ENCODE measurements around the gene CHN2. TPM values are rescaled to one million over a fixed set of nuclear protein-coding genes. Genes with fewer than 3 reads are reported as not detected.

The CHN2 gene
- total RNA-seq, 1 donor from 2014 or later = 1.6 TPM

DNA sequence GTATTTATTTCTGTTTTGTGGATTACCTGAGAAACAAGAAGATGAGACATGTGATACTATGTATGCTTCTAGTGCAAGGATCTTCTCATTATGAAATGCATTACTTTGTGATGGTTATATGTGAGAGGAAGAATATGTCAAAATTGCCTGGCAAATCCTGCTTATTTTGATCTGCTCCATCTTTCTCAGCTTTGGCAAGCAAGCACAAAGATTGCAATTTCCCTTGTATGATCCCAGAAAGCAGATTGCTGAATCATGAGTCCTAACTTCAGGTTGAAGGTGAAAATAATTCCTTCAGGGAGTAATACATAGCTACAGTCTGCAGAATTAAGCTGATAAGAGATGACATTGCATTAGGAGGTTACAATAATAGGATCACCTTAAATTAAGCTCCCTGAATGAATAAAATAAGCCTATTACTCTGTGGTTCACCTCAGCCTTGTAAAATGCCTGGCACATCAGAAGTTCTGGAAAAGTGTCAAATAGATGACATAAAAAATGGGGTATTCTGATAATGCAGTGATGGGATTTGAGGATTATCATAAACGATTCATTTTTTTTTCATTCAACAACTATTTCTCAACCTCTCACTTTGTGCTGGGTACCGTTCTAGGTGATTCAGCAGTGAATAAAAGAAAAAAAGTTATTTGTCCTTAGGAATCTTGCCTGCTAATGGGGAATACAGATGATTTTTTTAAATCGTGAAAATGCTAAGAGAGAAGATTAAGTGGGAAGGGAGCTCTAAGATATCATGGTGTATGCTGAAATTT is 120.7 kb downstream of the CHN2 start:
- ATAC-seq = no peak

DNA sequence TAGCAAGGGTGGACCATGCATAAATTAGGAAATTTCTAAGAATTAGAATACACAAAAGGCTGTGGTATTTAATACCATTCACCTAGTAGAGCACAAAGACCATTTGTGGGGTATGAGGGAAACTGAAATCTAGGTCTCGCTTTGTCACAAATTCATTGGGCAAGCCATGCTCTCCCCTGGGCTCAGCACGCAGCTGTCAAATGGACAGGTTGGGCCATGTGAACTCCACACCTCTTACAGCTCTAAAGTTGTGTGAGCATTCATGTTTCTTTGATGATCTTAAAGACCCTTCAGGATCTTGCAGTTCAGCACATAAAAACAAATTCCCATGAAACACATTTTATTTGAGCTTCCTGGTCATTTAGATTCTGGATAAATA is 121.3 kb downstream of the CHN2 start:
- ATAC-seq = no peak

DNA sequence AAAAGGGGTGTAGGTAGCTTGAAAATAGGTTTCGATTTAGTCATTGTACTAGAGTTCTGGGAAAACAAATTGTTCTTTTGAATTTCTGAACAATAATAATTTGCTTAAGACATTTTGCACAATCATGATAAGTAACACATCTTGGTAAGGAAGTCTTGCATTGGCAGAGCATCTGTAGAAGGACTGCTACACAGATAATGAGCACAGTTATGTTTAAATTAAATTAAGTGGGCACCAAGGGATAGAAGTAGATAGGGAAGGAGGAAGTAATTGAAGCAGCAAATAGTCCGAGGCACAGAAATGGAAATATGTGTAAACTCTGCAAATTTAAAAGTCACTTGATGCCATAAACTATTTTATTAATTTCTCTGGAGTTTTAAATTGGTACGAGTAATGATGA is 122.4 kb downstream of the CHN2 start:
- ATAC-seq = no peak

DNA sequence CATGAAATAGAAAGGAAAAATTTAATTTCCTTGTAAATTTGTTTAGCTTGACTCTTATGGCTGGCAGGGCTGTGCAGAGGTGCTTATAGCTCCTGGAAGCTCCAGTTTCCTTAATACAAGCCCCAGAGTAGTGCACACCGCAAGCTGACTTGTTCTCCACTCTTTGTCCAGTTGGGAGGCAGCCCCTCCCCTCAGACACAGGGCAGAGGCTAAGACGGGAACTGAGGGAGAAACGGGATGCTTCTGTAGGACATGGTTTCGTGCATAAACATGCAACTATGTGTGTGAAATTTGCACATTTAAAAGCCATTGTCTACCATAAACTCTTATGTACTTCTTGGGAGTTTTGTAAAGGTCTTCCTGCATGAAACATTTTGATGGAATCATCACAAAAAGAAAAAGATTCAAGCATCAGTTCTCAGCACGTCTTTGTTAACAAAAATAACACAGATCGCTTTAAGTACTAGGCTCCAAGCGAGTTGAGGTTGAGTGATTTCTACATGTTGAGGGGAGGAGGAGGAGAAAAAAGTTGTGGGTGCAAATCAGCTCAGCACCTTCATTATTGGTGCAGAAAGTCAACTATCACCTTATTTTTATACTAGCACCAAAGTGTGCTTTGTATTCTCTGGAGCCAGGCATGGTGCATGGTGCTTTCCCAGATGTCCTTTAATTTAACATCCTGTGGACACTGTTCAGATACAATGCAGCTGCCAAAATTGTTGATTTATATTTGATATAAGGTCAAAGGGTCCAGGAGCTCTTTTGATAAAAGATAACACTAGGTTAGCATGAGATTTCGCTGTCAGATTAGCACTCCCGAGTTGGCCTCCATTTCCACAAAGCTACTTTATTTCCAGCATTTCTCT is 124.5 kb downstream of the CHN2 start:
- ATAC-seq = no peak

DNA sequence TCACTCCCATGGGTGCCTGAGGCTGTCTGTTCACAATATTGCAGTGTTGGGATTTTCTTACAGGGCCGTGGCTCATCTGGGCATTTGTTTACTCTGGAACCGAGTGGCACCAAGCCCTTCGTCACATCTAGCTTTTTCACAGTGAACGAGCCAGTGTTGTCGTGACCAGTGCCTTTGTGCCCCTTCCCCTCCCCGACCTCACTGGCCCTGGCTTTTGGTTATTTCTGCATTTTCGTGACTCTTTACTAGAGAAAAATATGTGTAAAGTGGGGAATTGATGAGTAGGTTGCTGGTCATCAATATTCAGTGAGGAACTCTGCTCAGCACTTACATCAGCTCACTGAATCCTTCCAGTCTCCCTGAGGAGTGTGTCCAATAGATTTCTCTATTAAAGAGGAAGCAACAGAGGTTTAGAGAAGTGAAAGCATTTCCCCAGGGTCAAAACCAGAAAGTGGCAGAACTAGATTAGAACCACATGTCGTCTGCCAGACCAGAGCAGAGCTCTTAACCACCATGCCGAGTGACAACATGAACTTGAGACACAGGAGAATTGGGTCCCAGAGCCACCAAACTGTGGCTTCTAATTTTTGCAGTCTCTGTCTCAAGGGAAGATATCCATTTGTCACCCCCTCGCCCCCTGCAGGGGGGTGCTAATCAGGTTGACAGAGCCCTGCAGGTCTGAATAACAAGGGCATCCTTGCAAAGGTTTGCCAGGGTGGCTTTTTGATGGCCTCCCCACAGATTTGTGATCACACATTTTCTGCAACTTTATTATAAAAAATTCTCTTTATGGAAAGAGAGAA is 125.3 kb downstream of the CHN2 start:
- ATAC-seq = no peak

DNA sequence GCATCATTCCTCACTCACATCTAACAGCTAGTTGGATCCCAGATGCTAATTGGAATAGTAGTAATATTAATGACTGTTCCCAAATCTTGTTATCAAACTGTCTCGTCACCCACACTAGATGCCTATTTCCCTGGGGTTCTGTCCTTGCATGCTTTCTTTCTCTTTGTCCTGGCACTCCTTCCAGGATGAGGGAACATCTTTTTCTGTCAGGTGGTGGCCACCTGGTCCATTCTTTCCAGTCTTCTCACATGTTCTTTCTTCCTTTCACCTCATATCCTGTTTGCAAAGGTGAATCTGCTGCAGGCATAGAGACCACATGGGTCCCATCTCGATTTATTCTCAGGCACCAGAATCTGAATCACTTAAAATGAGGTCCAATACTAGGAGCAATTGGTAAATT is 126.0 kb downstream of the CHN2 start:
- no peak for ATAC-seq

DNA sequence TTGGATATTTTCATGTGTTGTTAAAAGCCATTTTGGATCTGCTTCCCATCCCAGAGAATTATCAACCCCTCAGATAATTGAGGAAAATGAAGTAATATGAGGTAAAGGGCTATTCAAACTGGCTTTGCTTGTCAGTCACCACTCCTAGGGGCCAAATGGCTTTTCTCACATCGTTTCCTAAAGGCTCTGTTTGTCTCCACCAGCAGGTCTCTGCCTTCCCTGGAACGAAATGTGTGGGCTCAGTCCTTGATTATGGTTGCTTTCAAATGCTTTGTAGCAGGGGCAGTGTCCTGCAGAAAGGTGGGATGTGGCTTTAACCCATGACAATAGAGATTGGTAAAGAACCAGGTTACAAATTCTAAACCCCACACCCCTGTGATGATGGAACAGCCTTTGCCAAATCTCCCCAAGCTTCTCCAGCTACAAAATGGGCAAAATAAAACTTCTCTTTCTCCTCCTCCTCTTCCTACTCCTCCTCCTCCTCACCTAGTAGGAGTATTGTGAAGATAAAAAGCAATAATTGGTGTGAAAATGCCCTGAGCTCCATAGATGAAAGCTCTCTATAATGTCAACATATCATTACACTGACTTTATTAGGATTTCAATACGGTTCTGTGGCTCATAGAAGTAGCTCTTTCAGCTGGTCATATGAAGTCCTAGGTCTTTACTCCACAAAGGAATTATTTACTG is 127.6 kb downstream of the CHN2 start:
- no peak for ATAC-seq

DNA sequence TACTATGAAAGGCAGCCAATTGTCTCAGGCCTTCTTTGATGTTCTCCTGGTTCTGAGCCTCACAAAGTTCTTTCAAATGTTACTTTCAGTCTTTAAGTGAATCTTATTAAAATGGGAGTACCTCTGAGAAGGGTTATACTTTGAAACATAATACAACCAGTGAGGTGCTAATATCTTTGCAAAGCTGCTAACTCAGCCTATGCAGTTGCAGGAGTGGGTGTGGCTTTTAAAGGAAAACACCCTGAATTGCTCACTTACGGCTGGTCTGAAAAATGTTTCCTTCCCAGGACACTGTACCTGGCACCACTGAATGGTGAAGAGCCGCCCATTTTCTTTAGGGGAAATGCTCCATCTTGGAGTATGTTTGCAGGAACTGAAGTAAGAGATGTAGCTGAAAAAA is 130.9 kb downstream of the CHN2 start:
- ATAC-seq = no peak

DNA sequence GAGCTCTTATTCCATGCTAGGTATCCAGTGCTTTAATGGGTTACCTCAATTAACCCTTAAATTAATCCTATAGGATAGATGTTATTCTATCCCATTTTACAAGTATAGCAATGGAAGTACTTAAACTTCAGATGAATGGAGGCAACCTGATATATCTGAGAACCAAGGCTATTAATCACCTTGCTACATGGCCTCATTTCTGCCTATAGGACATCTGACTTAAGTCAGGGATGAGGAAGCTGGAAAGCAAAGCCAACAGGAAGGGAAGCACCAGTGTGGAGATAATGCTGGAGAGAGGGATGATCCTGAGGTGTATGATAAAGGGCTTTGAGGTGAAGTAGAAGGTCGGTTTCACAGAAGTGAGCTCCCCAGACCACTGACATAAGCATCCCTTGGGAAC is 132.3 kb downstream of the CHN2 start:
- ATAC-seq = no peak

DNA sequence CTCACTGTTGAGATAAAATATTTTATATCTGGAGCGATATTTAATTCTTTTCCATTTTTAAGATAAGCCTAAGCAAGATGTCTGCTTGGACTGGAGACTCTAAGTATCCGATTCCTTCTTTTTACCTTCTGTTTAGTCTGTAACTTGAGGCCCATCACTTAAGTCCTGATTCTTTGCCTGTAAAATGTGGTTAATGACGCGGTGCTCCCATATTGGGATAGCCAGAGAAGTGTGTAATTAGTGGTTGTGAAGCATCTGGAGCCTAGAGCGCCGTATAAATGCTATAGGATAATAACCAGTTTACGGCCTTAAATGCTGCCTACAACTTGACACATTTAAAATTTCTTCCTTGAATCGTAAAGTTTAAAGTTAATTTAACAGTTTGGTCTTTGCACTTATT is 132.9 kb downstream of the CHN2 start:
- ATAC-seq = no peak

DNA sequence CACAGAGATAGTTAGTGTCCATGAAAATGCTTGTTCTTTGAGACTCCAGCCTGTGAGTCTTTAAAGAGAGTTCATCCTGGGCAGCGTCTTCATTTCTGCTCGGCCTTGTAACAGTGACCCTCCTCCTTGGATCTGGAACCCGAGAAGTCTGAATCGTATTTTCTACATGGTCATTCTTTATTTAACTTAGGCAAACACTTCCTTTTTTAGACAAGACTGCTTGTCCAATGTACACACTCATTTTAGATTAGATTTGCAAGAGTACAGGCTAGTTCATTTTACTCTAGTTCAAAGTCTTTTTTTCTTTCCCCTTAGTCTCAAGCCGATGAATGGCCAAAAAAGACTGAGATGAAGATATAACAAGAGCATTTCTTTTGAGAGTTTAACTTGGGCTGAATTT is 133.5 kb downstream of the CHN2 start:
- no peak for ATAC-seq

DNA sequence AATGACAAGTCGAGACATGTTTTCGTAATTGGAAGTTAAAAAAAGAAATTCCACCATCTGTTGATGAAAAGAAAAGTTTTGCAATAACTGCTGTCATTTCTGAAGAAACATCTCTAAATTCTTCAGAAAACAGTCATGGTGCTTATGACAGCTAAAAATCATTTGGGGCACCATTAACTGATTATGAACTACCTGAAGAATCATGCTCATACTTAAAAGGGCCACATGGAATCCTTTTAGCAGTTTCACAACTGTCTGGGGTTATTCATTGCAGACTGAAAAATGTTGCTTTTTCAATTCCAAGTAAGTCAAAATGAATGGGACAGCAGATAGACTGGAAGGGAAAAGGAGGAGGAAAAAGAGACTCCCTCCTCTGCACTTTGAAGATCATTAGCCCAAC is 134.2 kb downstream of the CHN2 start:
- ATAC-seq = no peak

DNA sequence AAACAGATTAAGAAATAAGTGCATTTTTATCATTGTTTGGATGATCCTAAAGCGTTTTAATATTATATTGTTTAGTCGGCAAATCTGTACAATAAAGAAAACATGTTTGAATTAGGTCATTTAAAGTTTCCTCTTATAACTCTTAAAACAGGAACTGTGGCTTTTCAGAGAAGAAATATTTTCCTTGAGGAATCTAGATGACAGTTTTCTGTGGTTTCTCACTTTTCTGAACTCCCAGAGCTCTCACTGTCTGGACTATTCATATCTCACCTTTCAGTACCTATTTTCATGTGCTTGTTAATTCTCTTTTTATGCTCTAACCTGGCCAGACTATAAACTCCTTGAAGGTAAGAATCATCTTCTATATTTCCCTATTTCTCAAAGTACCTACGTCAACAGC is 135.1 kb downstream of the CHN2 start:
- no peak for ATAC-seq

DNA sequence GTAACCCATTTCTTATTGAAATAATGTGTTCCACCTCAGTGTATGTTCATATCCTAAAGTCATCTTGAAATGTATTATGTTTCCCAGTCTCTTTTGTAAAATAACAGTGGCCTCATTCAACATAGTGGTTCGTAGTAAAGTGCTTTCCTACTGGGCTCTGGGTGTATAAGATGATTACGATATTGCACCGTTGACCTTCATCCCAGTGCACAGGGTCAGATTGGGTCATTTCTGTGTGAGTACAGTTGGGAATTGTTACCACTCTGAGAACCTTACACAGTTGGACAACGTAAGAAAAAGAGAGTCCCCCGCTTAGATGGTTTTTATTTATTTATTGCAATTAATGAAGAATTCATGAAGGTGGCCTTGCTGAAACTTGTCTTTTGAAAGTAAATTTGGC is 135.6 kb downstream of the CHN2 start:
- no peak for ATAC-seq

DNA sequence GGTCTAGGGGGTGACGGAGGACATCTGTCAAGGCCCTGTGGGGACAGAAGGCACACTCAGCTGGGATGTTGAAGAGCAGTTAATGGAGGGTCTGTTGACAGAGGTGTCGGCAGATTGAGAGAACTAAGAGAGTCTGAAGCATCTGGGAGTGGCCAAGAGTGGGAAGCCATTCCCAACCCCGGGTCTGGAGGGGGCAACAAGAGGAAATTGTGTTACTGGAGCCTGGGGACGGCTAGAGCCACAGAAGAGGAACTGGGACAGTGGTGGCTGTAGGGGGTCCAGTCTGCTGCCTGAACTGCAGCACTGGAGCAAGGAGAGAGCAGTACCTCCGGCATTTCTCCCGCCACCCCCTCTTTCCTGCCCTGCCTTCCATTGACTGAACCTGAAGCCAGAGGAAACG is 136.6 kb downstream of the CHN2 start:
- no peak for ATAC-seq

DNA sequence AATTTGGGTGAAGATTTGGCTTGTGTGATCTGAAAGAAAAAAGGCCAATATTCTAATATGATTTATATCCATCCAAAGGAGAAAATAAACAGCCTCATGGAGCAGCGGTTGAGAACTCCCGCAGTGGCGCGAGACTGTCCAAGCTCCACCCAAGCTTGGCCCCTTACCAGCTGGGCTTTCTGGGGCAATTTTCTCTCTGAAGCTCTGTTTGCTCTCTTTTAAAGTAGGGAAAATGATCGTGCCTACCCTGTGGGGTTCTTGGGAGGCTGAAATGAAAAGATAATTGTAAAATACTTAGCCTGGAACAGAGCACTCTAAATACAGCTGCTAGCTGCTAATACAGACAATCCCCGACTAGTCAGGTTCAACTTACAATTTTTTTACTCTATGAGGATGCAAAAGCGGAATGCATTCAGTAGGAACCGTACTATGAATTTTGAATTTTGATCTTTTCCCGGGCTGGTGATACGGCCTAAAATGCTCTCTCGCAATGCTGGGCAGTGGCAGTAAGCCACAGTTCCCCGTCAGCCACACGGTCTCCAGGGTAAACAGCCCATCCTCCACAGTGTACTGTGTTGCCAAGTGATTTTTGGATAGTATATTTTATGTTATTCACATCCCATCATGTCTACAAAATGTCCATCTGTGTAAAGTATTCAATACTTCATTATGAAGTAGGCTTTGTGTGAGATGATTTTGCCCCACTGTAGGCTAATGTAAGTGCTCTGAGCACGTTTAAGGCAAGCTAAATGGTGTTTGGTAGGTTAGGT is 137.7 kb downstream of the CHN2 start:
- no peak for ATAC-seq

DNA sequence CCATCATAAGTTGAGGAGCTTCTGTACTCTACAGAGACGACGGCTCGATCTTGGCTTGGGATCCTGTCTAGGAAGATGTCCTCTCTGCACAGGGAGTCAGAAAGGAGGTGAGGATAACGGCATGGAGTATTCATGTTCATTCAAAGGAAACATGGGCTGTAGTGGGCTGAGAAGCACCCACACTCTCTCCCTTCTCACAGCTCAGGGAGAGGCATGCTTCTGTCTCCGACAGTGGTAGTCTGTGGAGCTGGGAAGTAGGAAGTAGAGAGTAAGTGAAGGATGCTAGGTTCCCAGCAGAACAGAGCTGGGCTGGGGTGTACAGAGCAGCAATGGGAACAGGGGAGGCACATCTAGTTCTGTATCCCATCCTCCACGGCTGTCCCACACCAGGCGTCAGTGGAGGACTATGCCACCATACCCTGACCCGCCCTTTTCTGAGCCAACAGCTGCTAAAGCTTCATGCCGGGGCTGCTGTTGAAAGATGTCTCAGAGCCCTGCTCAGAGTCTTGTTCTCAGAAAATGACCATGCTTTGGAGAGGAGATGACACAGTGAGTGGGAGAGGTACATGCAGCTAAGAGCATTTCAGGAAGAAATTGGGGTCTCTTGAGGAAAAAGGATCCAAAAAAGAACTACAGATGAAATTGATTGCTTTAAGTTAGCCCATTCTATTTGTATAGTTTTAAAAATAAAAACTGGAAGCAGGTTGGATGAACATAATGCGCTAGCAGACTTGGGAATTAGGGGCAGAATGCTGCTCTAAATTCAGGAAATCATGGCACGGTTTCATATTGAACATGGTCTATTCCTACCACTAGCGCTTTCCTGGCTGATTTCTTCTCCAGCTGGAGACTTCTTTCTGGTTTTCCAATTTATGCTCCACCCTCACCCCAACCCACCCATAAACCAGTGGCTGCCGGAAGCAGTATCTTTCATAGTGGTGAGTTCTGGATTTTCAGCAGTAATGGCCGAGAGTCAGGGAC is 138.6 kb downstream of the CHN2 start:
- no peak for ATAC-seq

DNA sequence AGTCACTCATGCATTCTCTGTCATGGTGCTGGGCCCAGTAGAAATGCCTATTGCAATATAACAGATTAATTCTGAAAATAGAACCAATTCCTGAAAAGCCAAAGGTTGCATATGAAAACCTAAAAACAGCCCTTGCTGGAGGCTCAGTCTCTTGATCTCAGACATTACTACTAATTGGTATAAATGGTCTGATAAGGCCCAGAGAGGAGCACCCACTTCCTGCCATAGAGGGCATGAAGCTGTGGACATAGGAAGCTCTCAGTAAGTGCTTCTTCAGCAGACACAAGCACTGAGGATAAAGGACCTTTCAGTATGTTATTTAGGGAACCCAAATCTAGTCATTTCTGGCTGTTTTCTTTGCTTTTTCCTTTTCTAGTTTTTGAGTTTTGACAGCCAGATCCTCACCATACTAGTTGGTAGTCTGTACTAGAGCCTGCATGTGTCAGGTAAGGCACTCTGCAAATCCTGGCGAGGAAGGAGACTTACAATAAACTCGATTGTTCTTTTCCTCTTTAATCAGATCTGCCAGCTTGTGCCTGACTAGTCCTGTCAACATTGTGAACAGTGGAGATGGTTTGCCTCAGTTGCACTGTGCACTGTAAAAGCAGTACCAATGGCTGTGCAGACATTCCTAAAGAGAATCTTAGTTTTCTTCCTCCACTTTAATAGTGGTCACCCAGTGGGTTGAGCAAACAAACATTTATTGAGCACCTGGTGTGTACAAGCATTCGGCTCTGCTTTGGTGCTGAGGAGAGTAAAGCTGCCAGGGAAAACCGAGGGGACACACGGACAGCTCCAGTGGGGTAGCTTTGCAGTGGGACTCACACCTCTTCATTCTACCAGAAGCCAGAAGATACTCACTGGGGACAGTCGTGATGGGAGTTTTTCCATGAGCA is 140.9 kb downstream of the CHN2 start:
- no peak for ATAC-seq

DNA sequence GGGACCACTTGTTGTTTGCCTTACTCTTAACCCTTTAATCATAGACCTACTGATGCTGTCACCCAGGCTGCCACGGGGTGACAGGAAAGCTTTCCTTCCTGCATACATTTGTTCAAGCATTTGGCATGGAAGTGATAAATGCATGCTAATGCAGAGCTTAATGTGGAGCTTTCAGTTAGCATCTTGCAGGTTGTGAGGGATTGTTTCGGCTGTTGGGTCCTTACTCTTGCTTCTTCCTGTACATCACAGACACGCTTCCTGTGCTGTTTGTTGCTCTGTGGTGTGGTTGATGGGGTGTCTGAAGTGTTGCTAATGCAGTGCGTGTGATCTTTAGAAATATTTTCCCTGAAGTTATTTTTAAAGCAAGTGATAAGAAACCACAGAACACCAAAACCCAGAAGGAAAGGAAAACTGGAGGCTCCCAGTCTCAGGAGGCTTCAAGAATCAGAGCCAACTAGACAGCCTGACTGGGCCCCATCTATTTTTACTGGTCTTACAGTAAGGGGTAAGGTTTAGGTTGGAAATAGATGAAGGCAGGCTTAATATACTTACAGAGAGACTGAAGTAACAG is 143.1 kb downstream of the CHN2 start:
- ATAC-seq = no peak
